Hematopoietic multipotent progenitor cell treated with erythropoietin and hydrocortisone succinate and interleukin-3 and kit ligand, for 15 days (in vitro differentiated cells): ENCODE measurements around the gene LAMTOR4.
A peak's percentile ranks its signal among the peaks of the same experiment; 100 is the strongest.

Experiments
- DNase-seq: peaks from one replicate; pipeline ENCODE4 v3.0.0-alpha.2; 2015; ENCODE audit warnings: low spot score

Gene LAMTOR4

DNA sequence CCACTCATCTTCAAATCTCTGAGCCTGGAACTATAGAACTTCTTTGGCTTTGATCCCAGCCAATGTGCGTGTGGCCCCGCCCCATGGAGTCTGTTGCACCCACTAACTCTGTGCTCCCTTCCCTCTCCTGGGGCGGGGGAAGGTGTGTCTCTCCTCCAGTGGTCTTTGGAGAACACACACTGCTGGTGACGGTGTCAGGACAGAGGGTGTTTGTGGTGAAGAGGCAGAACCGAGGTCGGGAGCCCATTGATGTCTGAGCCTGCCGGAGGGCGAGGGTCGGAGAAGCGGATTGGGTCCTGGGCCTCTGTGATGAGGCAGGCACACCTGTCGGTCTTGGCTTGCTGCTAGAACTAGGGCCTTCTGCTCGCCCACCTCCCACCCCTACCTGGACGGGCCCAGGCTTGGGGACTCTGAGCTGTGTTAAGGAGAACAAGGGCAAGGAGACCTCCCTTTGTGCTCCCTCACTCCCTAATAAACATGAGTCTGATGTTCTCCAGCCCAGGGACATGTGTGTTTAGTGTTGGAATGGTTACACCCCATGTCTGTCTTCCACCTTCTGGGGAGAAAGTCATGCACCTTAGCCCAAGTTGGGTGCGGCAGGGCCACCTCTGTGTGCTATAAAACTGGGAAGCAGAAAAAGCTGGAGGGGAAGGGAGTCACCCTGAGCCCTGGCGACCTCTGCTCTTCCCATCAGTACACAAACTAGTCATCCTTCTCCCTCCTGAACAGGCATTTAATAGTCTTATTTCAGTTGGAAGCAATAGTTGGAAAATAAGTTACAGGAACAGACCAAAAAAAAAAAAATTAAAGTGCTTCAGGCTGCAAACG, 5.2 kb downstream of the LAMTOR4 start:
- no peak for DNase-seq

DNA sequence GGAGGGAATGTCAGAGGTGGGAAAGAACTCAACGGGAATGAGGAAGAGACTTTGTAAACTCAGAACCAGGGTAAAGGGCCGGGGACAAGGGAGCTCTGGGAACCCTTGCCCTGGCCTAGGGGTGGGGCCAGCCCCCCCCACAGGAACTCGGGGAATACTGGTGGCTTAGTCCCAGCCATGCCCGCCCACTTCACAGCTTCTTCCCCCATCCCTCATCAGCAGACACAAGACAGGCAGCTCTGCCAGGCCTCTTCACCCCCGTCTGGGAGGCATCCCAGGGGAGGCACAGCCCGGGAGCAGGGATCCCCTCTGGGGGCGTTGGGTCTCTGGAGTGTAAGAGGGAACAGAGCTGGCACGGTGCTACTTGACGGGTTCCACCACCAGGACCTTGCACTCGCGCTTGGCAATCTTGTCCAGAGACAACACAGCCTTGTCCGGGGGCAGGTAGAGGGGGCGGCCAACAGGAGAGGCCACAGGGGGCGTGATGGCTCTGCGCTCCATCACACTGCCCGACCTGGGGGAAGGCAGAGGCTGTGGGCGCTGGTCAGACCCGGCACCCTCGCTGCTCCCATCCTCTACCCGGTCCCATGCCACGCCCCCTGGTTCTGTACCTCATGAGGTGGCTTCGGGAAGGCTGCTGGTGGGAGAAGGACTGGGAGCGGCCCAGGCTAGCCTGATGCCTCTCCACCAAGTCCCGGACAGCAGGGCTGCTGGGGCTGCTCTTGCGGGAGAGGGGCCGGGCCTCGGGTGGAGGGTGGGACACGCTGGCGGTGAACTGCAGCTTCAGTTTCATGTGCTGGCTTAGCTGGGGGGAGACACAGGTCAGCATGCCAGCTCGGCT, 6.2 kb downstream of the LAMTOR4 start:
- DNase-seq = no peak

DNA sequence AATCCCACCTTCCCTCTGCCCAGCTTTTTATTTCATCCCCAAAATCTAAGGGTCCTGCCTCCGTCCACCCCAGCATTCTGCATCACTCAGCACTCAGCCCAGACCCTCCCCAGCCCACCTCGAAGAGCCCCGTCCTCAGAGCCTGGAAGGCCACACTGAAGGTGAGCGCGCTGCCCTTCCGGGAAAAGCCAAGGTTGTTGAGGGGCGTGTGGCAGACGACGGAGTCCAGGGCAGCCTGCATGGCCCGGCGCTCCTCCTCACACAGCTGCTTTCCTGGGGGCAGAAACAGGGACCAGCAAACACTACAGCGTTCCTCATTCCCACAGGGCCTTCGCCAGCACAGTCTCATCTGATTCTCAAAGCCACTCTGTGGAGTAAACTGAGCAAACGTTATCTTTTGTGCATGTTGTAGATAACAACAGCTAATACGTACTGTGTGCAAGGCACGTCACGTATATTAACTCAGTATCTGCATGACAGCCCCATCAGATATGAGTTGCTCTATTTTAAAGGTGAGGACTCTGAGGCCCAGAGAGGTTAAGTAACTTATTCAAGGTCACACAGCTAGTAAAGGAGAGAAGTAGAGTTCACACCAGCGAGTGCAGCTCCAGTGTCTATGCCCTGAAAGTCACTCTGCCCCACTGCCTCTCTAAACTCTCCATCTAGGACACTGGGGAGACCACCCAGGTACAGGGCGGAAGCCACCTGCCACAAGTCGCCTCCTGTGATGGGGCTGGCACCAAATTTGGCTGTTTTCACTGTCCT, 7.0 kb downstream of the LAMTOR4 start:
- DNase-seq = no peak

DNA sequence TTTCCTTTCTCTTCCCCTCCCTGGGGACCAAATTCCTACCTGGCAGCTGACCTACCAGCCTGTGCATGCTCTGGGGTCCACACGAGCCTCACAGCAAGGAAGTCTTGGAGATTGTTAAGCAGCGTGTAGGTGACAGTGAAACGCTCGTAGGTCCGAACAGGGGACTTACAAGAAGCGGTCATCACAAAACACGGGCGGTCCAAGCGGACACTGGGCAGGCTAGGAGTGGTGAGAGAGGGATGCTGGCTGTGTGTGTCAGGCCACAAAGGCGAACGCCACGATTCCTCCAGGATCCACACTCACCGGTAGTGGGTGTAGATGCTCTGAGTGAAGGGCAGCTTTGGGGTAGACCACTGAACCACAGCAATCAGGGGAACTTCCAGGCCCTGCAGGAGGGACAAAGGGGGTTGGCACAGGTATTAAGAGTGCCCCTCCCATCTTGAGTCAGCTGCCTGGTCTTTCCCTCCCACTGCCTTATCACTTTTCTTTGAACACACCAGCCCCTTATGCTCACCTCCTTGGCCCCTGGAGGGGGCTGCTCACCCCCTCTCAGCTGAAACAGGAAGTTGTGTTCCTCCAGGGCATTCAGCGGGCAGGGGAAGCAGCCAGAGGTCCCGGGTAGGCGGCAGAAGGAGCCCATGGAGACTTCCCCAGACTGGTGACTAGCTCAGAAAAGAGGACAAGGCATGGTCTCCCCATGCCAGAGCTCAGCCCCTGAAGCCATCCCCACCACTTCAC, 7.8 kb downstream of the LAMTOR4 start:
- DNase-seq = no peak

DNA sequence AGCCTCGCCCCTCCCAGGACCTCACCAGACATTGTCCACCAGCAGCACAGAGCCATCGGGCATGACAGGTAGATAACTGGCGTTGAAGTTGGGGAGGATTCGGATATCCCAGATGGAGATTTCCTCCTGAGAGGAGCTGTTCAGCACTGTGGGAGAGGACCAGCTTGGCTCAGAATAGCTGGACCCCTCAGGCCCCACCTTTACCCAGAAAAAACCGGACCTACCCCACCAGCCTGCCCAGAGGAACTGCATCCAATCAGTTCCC, 8.3 kb downstream of the LAMTOR4 start:
- DNase-seq = no peak

DNA sequence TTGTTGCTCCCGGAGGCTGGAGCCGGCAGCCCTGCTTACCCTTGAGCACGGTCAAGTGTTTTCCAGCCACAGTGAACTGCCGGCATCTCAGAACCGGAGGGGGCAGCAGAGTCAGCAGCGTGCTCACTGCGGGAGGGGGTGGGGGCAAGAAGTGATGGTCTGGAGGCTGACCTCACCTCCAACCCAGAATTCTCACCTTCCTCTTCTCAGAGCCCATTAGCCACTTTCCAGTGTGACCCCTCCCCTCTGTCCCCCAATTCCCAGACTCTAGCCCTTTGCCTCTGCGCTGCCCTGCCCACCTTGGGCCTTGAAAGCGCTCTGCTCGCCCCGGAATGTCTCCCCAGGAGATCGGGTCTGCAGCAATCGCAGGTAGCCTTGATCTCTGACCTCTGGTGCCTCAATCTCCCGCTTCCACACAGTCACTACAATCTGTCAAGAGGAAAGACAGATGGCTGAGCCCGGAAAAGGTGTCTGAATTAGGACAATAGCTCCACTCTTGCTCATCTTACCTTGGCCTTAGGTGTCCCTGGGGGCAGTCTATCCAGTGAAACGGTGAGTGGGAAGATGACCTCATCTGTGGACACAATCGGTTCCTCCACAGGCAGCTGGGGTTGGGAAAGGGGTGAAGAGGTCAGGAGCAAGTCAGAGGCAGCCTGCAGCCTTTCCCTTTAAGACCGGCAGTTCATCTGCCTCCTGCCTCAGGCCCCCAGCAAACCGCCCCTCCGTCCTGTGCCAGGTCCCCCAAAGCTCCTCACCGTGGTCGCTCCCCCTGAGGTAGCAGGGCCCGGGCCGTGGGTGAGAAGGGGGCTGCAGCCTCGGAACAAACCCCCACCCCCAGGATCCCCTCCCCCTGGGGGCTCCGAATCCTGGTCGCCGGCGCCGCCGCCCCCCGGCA, 8.9 kb downstream of the LAMTOR4 start:
- DNase-seq = no peak

DNA sequence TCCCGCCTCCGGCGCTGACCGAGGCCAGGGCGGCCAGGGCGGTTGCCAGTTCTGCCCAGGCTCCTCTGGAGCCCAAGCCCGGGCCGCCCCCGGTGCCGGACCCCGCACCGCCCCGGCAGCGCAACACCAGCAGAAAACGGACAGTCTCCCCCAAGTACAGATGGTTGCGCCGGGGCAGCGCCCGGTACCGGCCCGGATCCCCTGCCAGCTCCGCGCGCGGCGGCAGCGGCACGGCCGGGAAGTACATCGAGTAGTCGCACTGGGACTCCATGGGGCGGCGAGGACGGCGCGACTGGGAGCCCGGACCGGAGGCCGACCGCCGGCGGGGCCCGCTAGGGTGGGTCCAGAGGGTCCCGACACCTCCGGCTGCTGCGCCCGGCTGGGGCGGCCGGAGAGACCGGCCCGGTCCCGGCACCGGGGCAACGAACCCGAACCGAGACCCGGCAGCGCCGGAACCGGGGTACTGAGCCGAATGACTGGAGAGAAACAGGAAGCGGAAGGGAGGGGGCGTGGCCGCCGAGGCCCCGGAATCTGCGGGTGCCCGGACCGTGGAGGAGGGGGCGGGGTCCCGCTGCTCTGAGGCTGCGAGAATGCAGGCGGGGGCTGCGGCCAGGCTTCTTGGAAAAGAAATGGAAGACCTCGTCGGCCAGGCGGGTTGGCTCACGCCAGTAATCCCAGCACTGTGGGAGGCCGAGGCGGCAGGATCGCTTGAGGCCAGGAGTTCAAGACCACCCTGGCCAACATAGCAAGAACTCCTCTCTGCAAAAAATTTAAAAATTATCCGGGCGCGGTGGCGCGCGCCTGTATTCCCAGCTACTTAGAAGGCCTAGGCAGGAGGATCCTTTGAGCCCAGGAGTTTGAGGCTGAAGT, 9.7 kb downstream of the LAMTOR4 start, which contains the start of gene TRAPPC14:
Gene TRAPPC14 (minus strand): TSS at position 495 of the 870 bp plus-strand sequence. CDS start 224 bp downstream, at position 271.
- peak; percentile 71 for DNase-seq

DNA sequence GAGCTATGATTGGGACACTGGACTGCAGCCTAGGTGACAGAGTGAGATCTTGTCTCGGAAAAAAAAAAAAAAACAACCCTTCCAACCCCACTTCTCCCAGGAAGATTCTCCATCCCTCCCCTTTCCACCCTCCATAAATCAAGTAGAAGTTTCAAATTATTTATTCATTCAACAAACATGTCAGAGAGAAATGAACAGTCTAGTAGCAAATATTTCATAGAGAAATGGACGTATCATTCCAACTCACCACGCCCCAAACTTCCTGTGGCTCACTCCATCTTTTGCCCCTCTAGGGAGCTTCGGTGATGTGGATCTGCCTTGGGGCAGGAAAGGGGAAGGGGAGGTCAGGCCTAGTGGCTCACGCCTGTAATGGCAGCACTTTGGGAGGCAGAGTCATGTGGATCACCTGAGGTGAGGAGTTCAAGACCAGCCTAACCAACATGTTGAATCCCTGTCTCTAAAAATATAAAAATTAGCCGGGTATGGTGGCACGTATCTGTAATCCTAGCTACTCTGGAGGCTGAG, 10.4 kb downstream of the LAMTOR4 start:
- no peak for DNase-seq

DNA sequence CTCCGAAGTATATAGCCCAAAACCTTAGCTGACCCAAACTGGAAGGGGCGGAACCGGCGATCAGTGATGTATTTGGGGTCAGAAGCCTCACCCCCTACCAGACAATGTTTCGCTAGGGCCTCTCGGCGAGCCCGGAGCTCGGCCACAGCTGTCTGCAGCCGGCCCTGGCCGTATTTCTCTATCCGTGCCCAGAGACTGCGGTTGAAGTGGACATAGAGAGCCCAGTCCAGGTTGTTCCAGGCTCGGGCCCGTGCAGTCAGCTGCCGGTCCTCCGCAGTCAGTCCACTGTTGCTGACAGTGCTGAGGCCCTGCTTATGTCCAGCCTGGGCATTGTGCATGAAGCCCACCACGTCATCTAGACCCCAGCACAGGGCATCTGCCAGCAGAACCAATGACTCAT, 11.3 kb downstream of the LAMTOR4 start:
- DNase-seq = no peak

DNA sequence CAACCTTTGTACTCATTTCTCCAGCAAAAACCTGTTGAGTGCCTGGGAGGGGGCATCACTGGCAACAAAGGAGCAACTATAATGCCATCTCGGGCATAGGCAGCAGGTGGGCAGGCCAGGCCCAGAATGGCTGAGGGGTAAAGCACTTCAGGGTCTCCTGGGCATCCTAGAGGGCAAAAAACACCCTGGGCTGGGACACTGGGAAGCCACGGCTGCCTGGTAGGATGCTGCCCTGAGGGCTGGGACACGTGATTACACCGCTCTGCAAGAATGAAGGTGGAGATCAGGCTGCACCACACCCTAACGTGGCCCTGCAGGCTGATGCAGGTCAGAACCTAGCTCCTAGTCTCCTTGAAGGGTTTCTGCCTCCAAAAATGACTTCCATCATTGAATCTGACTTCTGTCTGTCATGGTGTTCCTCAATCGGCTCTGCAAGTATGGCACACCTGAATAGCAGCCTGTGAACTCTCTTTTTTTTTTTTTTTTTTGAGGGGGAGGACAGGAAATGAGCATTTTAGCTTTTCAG, 14.4 kb downstream of the LAMTOR4 start:
- DNase-seq = no peak

DNA sequence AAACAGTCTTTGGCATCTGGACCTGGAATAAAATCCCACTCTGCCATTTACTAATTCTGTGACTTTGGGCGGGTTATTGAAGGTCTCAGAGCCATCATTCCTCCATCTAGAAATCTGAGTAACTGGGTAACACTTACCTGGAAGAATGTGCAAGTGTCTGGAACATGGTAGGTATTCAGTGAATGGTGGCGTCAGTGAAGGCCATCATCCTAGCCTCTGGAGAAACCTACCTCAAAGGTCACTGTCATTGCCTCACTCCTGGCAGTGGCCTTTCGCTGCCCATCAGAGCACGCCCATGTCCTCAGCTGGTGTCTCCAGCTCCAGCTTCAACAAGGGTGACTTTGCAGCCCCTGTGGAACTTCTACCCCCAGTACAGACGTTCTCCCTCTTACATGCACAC, 15.2 kb downstream of the LAMTOR4 start:
- no peak for DNase-seq

DNA sequence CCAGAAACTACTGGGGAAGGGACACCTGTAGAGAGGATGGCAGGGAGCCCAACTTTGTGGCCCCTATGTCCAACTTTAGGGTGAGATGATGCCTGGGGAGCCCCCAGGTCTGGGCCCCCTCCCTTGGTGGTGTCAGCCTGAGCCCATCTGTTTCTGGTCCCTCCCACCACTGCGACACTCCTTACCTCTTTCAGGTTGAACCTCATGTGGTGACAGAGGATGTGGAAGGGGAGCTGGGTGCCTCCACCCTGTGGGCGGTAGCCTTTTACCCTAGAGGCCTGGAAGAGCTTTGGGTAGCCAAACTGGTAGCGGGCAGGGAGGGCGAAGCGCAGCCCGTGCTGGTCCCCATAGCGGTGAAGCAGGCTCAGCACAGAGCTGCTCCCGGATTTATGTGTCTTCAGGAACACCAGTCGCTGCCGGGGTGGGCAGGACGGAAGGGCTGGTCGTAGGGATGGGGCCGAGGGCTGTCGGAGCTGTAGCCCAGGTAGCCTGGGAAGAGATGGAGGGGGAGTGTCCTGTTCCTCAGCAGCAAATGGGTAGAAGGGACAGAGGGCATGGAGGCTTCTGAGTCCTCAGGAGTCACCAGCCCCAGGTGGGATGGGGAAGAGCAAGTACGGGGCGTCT, 17.7 kb downstream of the LAMTOR4 start:
- no peak for DNase-seq

DNA sequence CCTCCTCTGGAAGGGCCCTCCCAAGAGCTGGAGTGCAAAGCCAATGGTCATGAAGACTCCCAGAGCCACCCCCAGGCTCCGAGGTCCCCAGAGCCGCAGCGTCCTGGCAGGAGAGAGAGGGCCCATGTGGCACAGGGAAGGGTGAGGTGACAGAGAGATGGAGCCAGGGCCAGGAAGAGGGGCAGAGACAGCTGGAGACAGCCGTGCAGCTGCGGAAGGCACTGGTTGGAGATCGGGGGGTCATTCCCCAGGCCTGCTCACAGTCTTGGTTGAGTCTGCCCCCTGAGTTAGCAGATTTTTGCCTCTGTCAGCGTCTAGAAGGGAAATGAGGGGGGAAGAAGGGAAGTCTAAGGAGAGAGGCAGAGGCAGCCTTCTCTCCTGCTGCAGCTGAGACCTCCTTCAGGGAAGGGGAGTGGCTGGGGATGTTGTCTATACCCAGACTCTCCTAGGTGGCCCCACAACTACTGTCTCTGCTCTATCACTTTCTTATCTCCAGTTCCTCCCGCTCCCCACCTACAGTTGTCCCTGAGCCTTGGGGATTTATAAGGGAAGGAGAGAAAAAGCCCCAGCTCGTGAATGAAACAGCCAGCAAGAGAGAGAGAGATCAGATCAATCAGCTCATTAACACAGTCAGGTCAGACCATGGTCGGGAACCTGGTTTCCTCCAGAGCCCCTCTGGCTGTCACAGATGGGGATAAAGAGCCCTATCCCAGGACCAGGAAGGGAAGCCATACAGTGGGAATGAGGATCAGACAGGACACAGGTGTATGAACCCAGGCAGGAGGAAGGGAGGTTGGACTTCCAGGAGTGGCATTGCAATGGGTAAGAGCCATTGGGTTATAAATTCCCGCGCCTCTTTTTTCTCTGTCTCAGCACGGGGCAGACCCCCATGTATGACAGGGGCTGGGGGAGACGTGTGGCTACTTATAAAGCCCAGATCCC, 18.5 kb downstream of the LAMTOR4 start:
- no peak for DNase-seq

DNA sequence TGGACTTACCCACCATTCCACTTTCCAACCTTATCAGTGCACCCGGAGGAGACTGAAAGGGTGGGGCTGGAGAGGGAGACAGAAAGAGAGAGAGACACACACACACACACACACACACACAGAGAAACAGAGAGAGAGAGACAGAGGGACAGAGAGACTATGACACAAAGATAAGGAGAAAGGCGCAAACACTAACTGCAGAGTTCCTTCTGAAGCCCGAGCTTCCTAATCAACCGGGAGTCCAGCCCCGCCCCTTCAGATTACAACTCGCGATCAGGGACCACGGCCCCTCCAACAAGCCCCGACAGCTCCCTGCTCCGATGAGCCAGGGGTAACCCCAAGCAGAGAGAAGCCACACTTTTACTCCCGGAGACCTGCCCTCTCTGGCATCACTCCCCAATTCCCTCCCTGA, 19.2 kb downstream of the LAMTOR4 start:
- DNase-seq = no peak

DNA sequence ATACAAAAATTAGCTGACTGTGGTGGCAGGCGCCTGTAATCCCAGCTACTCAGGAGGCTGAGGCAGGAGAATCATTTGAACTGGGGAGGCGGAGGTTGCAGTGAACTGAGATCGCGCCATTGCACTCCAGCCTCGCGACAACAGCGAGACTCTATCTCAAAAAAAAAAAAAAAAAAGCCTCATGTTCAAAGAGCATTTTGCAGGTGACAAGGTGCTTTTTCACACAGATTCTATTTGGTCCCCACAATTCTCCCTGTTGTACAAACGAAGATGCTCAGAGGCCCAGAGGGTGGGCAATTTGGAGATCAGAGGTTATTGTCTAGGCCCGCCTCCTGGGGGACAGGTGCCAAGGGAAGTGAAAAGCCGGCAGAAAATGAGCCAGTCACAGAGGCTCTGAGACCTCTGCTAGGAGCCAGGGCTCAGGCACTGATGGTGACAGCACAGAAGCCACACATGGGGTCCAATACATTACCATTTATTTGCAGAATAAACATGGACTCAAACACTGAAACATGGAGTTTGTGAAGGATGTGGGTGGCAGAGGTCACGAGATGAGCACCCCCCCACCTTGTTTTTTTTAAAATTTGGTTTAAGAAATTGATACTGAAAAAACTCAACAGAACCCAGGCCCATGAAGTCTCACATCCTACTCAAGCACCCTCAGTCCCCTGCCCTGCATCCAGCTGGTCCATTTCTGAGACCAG, 20.6 kb downstream of the LAMTOR4 start:
- DNase-seq = no peak

DNA sequence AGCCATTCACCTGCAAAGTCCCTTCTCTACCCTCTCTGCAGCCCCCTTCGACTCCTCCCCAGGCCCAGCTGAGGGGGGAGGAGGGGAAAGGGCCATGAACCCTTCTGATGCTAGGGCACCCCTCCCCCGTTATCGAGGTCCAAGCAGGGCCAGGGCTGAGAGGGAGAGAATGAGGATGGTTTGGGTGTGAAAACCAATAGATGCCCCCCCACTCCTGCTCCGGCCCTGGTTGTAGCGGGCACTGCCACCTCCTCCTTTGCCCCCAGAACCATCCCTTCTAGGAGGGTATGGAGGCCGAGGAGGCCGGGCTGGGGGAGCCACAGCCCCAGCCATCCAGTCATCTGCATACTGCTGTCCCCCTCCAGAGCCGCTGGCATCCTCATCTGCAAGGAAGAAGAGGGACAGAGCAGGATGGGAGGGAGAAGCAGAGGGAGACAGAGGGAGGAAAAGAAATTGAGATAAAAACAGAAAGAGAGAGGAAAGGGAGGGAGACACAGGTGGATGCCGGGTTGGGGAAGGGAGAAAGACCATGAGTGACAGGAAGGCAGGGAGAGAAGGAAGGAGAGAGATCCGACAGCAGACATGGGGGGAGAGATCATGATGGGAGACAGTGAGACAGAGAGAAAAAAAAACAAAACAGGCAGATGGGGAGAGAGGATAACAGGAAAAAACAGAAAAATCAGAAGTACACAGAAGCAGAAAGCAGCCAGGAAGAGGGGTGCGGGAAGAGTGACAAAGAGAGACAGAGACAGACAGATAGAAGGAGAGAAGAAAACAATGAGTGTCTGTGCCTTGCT, 21.6 kb downstream of the LAMTOR4 start:
- no peak for DNase-seq
